K562 (cell line): ENCODE measurements around the gene FAM187B. TPM values are rescaled to one million over a fixed set of nuclear protein-coding genes. Genes with fewer than 3 reads are reported as not detected.

ENCODE experiments used
- BACH1 ChIP-seq: fragments of 200-800 bp; sonication (Bioruptor generic); IDR thresholded peaks from 2 replicates; pipeline ENCODE4 v1.6.1; 2016; ENCODE audit warnings: missing genetic modification characterization, missing compliant biosample characterization
- DACH1 ChIP-seq: fragments of 450-650 bp; IDR thresholded peaks from 2 replicates; pipeline ENCODE4 v1.6.1; 2018; ENCODE audit not compliant: partially characterized antibody
- DMBX1 ChIP-seq: fragments of 250-450 bp; sonication (Bioruptor Pico); IDR thresholded peaks from 2 replicates; pipeline ENCODE4 v1.8.0; 2022; ENCODE audit warnings: inconsistent platforms, mild to moderate bottlenecking, moderate library complexity, borderline replicate concordance
- EP300 ChIP-seq: IDR thresholded peaks from 2 replicates; pipeline ENCODE4 v1.6.1; 2012; ENCODE audit warnings: low read length, improper control_type of control experiment
- HINFP ChIP-seq: fragments of 450-650 bp; conservative IDR thresholded peaks from 2 replicates; pipeline ENCODE4 v1.6.1; 2016; ENCODE audit warnings: missing genetic modification characterization, low read depth, mild to moderate bottlenecking, control low read depth, missing compliant biosample characterization
- JUND ChIP-seq, 2 experiments: IDR thresholded peaks; 2 replicates in 1 of 2; 3 replicates in 1 of 2; pipeline ENCODE4 v1.6.1; 2011; ENCODE audit warnings: borderline replicate concordance in 2 of 2, low read depth in 2 of 2, low read length in 2 of 2, improper control_type of control experiment in 1 of 2, missing biosample characterization in 1 of 2, missing genetic modification characterization in 1 of 2, missing genetic modification reagents in 1 of 2
- KLF1 ChIP-seq: fragments of 450-650 bp; IDR thresholded peaks from 2 replicates; pipeline ENCODE4 v1.6.1; 2016; ENCODE audit warnings: missing genetic modification characterization, missing compliant biosample characterization
- MAZ ChIP-seq, 2 experiments: fragments of 450-650 bp in 1 of 2; sonication (generic) in 1 of 2; formaldehyde crosslinking; IDR thresholded peaks in 1 of 2; conservative IDR thresholded peaks in 1 of 2; 2 replicates each; pipeline versions ENCODE4 v1.4.0 to v1.5.0; 2020; ENCODE audit warnings: mild to moderate bottlenecking in 1 of 2, missing genetic modification reagents in 1 of 2
- MCM5 ChIP-seq: fragments of 450-650 bp; IDR thresholded peaks from 2 replicates; pipeline ENCODE4 v1.6.1; 2016; ENCODE audit warnings: low read depth
- MTA1 ChIP-seq: fragments of 450-650 bp; IDR thresholded peaks from 2 replicates; pipeline ENCODE4 v1.6.1; 2017; ENCODE audit warnings: borderline replicate concordance
- POLR2B ChIP-seq: fragments of 450-650 bp; IDR thresholded peaks from 2 replicates; pipeline ENCODE4 v1.6.1; 2018; ENCODE audit warnings: low read depth; ENCODE audit not compliant: partially characterized antibody
- RNF2 ChIP-seq: sonication (generic); IDR thresholded peaks from 2 replicates; pipeline ENCODE4 v1.6.1; 2016
- SOX6 ChIP-seq: fragments of 450-650 bp; IDR thresholded peaks from 2 replicates; pipeline ENCODE4 v1.6.1; 2014; ENCODE audit warnings: mild to moderate bottlenecking
- ZNF395 ChIP-seq: fragments of 200-800 bp; sonication (Bioruptor generic); IDR thresholded peaks from 2 replicates; pipeline ENCODE4 v1.6.1; 2017; ENCODE audit warnings: missing genetic modification characterization, missing compliant biosample characterization
- ZNF589 ChIP-seq: fragments of 200-800 bp; sonication (Bioruptor generic); IDR thresholded peaks from 2 replicates; pipeline ENCODE4 v1.6.1; 2016; ENCODE audit warnings: low read depth, missing genetic modification characterization, missing compliant biosample characterization
- polyA plus RNA-seq, 8 experiments: library from polyadenylated mRNA; depleted of rRNA in 4 of 8; stranded (reverse) in 5 of 8; unstranded in 3 of 8; fragments of >200 nt; fragmentation: Nextera tagmentation in 2 of 8; fragmentation: Illumina TruSeq in 1 of 8; extraction: Ambion mirVana in 2 of 8; extraction: Trizol in 1 of 8; gene quantifications; 2 replicates each; pipeline versions ENCODE4 v1.2.1 to v1.2.3, GENCODE V29; 2011 to 2014; ENCODE audit warnings: inconsistent platforms in 1 of 8, missing spikeins in 1 of 8
- total RNA-seq, 7 experiments: library from RNA; depleted of rRNA in 6 of 7; stranded (reverse); fragments of >200 nt in 6 of 7; fragmentation: Illumina TruSeq in 2 of 7; extraction: Trizol in 2 of 7; gene quantifications; 2 replicates each; pipeline versions ENCODE4 v1.2.1 to v1.2.3, GENCODE V29; 2011 to 2021; ENCODE audit warnings: low replicate concordance in 1 of 7
- TF ChIP-seq, protein P1 (sequence below): fragments of 250-450 bp; sonication (Bioruptor Pico); IDR thresholded peaks from 2 replicates; pipeline ENCODE4 v1.5.0; 2021; ENCODE audit warnings: mild to moderate bottlenecking, moderate library complexity
- TF ChIP-seq, protein P2 (sequence below), 2 experiments: IDR thresholded peaks; 2 replicates each; pipeline ENCODE4 v1.6.1; 2011; ENCODE audit warnings: borderline replicate concordance in 1 of 2, control low read depth in 1 of 2, low read depth in 1 of 2, low read length in 1 of 2, mild to moderate bottlenecking in 1 of 2, mixed read lengths in 1 of 2, moderate library complexity in 1 of 2; ENCODE audit not compliant: insufficient read depth in 1 of 2, insufficient read length in 1 of 2, poor library complexity in 1 of 2, severe bottlenecking in 1 of 2; ENCODE audit errors: extremely low read depth in 1 of 2
- TF ChIP-seq, protein P3 (sequence below): sonication (generic); formaldehyde crosslinking; IDR thresholded peaks from 2 replicates; pipeline ENCODE4 v1.8.0; 2022; ENCODE audit warnings: missing genetic modification reagents, mild to moderate bottlenecking, moderate library complexity, borderline replicate concordance

FAM187B gene
- total and polyA plus RNA-seq, 9 of the 15 experiments (the other 6 are each of a cell fraction or from before 2014, with no cell fraction given): 0.04 to 0.09 TPM; not detected in 7

GRCh38 chr19:35220315-35220921 lies 8.1 kb downstream of the FAM187B start (continued):
- TF ChIP-seq POLR2B (peak; percentile 26), JUND (IDR thresholded peaks at IDR 0.05; ENCODE audit: borderline replicate concordance, low read depth, low read length) (peak; percentile 65), JUND (tag; IDR thresholded peaks at IDR 0.05; ENCODE audit: borderline replicate concordance, low read depth, low read length) (peak; percentile 35; the same call in 1 of the 3 replicates), KLF1 (tag) (peak; percentile 93), ZNF395 (CRISPR knock-in tag) (peak; percentile 87), MAZ (CRISPR knock-in tag; conservative IDR thresholded peaks at IDR 0.05 in 1 of 2, IDR thresholded peaks at IDR 0.05 in 1 of 2) (peak; percentile 18 to 46; a peak in 1 of 4 replicates), MCM5 (no peak), ZNF589 (CRISPR knock-in tag) (peak; percentile 84), RNF2 (peak; percentile 90), BACH1 (tag) (peak; percentile 66; the same call in 1 of the 2 replicates), HINFP (tag) (no peak), DMBX1 (CRISPR knock-in tag) (0 out of 2 replicates have a peak, but pooled peaks have one; percentile 76), DACH1 (no peak), MTA1 (peak; percentile 80; the same call in 1 of the 2 replicates), SOX6 (peak; percentile 95), EP300 (peak; percentile 97)
- TF ChIP-seq, protein P1, sequence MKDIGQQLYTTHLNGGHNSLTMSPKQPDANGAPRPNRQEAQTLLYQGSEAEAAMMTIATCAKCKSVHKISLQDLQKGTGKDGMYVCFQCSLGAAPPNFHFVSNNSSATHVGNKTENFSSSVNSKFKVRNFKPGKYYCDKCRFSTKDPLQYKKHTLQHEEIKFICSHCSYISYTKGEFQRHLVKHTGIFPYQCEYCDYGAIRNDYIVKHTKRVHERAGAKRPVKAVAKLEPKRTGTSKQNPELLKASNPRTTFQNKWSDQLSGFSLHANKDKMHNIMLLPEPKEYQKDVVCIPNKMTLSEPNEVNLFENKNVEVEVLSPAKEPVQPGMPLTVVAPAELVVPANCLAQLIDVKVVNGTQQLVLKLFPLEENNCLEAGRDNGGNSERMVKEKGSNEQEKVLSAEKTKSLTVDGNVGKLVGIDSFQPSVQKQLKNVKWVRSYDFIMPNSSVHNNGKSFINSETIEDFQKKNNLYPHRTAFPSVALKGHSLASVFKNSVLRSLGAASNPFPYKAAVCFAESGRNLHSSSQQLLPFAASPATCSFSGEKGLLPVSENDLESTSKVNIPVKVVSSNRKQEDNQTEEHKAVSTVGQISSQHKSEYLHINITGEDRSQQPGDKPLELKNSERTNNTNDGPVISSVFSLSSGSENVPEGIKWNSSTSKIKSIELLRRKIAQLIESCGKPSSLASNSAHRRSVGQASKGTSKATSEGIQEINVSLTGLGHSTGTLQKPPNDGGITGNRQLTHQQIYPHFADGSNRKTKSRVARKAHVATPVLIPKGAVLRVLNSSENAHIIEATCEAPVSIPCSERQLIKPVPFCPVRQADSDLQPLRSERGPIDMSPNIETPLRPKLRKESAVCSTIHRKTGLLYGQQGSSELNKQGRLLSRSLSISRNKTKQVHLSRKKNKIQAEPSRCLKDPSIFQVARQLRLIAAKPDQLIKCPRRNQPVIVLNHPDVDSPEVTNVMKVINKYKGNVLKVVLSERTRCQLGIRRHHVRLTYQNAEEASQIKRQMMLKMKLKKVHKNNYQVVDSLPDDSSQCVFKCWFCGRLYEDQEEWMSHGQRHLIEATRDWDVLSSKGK (CRISPR knock-in tag): no peak
- TF ChIP-seq, protein P2, sequence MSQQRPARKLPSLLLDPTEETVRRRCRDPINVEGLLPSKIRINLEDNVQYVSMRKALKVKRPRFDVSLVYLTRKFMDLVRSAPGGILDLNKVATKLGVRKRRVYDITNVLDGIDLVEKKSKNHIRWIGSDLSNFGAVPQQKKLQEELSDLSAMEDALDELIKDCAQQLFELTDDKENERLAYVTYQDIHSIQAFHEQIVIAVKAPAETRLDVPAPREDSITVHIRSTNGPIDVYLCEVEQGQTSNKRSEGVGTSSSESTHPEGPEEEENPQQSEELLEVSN (IDR thresholded peaks at IDR 0.05; ENCODE audit: borderline replicate concordance in 1 of 2, extremely low read depth in 1 of 2, insufficient read depth in 1 of 2, insufficient read length in 1 of 2, low read depth in 1 of 2, low read length in 1 of 2, poor library complexity in 1 of 2, severe bottlenecking in 1 of 2): peak in 1 of 2 experiments; percentile 52
- TF ChIP-seq, protein P3, sequence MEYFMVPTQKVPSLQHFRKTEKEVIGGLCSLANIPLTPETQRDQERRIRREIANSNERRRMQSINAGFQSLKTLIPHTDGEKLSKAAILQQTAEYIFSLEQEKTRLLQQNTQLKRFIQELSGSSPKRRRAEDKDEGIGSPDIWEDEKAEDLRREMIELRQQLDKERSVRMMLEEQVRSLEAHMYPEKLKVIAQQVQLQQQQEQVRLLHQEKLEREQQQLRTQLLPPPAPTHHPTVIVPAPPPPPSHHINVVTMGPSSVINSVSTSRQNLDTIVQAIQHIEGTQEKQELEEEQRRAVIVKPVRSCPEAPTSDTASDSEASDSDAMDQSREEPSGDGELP (CRISPR knock-in tag): peak; percentile 40; the same call in 1 of the 2 replicates
